SK-N-SH (cell line): ENCODE measurements around the gene TPCN2. TPM values are rescaled to one million over a fixed set of nuclear protein-coding genes. Genes with fewer than 3 reads are reported as not detected.

Experiments used
- CTCF ChIA-PET: fragments of 300-600, 350-600 bp; formaldehyde crosslinking; extraction: SDS; loops from one replicate; lab custom pipeline; 2021; lab: Yijun Ruan, JAX
- POLR2A ChIA-PET: fragments of 350-600 bp; sonication (Branson Sonifier 250); formaldehyde crosslinking; extraction: SDS; loops from one replicate; lab custom pipeline; 2020; ENCODE audit warnings: antibody characterized with exemption, inconsistent platforms; lab: Yijun Ruan, JAX
- DNase-seq: peaks from one replicate; pipeline ENCODE4 v3.0.0; 2012
- H2AFZ ChIP-seq: fragments of 200-600 bp; sonication (generic); 2 replicates; pipeline ENCODE4 v1.8.1; 2016; ENCODE audit warnings: antibody characterized with exemption, mild to moderate bottlenecking, low read depth
- H3F3A ChIP-seq: fragments of 200-600 bp; sonication (generic); replicated peaks from 2 replicates; pipeline ENCODE3; 2016; ENCODE audit warnings: antibody characterized with exemption, mild to moderate bottlenecking; ENCODE audit not compliant: insufficient read depth
- H3K27ac ChIP-seq, 2 experiments: fragments of 200-500 bp in 1 of 2; fragments of 200-600 bp in 1 of 2; sonication (Bioruptor generic) in 1 of 2; sonication (generic), shearing (Covaris generic) in 1 of 2; 2 replicates each; pipeline versions ENCODE4 v1.5.1 to v1.6.1; 2014 to 2016; ENCODE audit warnings: low read depth in 2 of 2, inconsistent platforms in 1 of 2, low read length in 1 of 2, mild to moderate bottlenecking in 1 of 2, mixed read lengths in 1 of 2
- H3K27me3 ChIP-seq: fragments of 200-600 bp; sonication (generic), shearing (Covaris generic); 2 replicates; pipeline ENCODE4 v1.6.1; 2016; ENCODE audit warnings: mixed run types; ENCODE audit not compliant: insufficient read depth
- H3K36me3 ChIP-seq, 2 experiments: fragments of 200-500 bp in 1 of 2; fragments of 200-600 bp in 1 of 2; sonication (Bioruptor generic) in 1 of 2; sonication (generic) in 1 of 2; replicated peaks in 1 of 2; 2 replicates each; pipeline versions ENCODE3 to v1.5.1; 2014 to 2016; ENCODE audit warnings: low read length in 1 of 2, mild to moderate bottlenecking in 1 of 2; ENCODE audit not compliant: insufficient read depth in 2 of 2, control insufficient read depth in 1 of 2
- H3K4me1 ChIP-seq, 2 experiments: fragments of 200-500 bp in 1 of 2; fragments of 200-600 bp in 1 of 2; sonication (Bioruptor generic) in 1 of 2; sonication (generic), shearing (Covaris generic) in 1 of 2; 2 replicates each; pipeline versions ENCODE4 v1.5.1 to v1.6.1; 2014 to 2016; ENCODE audit warnings: low read depth in 1 of 2, low read length in 1 of 2, mixed run types in 1 of 2; ENCODE audit not compliant: insufficient read depth in 2 of 2, control insufficient read depth in 1 of 2
- H3K4me2 ChIP-seq: fragments of 200-600 bp; sonication (generic), shearing (Covaris generic); 2 replicates; pipeline ENCODE4 v1.6.1; 2017; ENCODE audit warnings: mixed run types
- H3K4me3 ChIP-seq, 2 experiments: fragments of 200-500 bp in 1 of 2; fragments of 200-600 bp in 1 of 2; sonication (Bioruptor generic) in 1 of 2; sonication (generic), shearing (Covaris generic) in 1 of 2; 2 replicates each; pipeline versions ENCODE4 v1.5.1 to v1.8.1; 2014 to 2016; ENCODE audit warnings: low read depth in 2 of 2, inconsistent platforms in 1 of 2, low read length in 1 of 2, mild to moderate bottlenecking in 1 of 2, mixed read lengths in 1 of 2, moderate library complexity in 1 of 2
- H3K79me2 ChIP-seq: fragments of 200-600 bp; sonication (generic); 2 replicates; pipeline ENCODE4 v1.8.1; 2017; ENCODE audit warnings: mild to moderate bottlenecking; ENCODE audit not compliant: insufficient read depth
- H3K9ac ChIP-seq: fragments of 200-600 bp; sonication (generic); 2 replicates; pipeline ENCODE4 v1.6.1; 2017; ENCODE audit warnings: mixed run types
- H3K9me2 ChIP-seq: fragments of 200-600 bp; sonication (generic); 2 replicates; pipeline ENCODE4 v1.6.1; 2017; ENCODE audit warnings: mixed run types
- H3K9me3 ChIP-seq: fragments of 200-600 bp; sonication (generic); 2 replicates; pipeline ENCODE4 v1.6.1; 2017; ENCODE audit warnings: mixed run types, mild to moderate bottlenecking, moderate library complexity
- H4K20me1 ChIP-seq: fragments of 200-600 bp; sonication (generic); 2 replicates; pipeline ENCODE4 v1.6.1; 2017; ENCODE audit warnings: mild to moderate bottlenecking, mixed run types; ENCODE audit not compliant: insufficient read depth
- CHD2 ChIP-seq: fragments of 150-350 bp; IDR thresholded peaks from 2 replicates; pipeline ENCODE4 v1.6.1; 2018; ENCODE audit warnings: low read length; ENCODE audit not compliant: partially characterized antibody
- ELF1 ChIP-seq: IDR thresholded peaks from 2 replicates; pipeline ENCODE4 v1.4.0; 2012
- EP300 ChIP-seq, 2 experiments: IDR thresholded peaks; 2 replicates each; pipeline versions ENCODE4 v1.4.0 to v1.6.1; 2012; ENCODE audit warnings: borderline replicate concordance in 1 of 2, low read depth in 1 of 2, low read length in 1 of 2
- FOSL2 ChIP-seq: IDR thresholded peaks from 2 replicates; pipeline ENCODE4 v1.4.0; 2012; ENCODE audit warnings: low read depth, mild to moderate bottlenecking, moderate library complexity, borderline replicate concordance
- FOXM1 ChIP-seq: IDR thresholded peaks from 2 replicates; pipeline ENCODE4 v1.4.0; 2012; ENCODE audit warnings: low read depth, mild to moderate bottlenecking
- GABPA ChIP-seq: IDR thresholded peaks from 2 replicates; pipeline ENCODE4 v1.4.0; 2012; ENCODE audit warnings: low read depth, mild to moderate bottlenecking
- GATA2 ChIP-seq: sonication (generic); formaldehyde crosslinking; IDR thresholded peaks from 2 replicates; pipeline ENCODE4 v1.5.0; 2020; ENCODE audit warnings: mild to moderate bottlenecking, missing genetic modification reagents
- MAX ChIP-seq: IDR thresholded peaks from 2 replicates; pipeline ENCODE4 v1.4.0; 2012; ENCODE audit warnings: low read depth
- NFIC ChIP-seq: IDR thresholded peaks from 2 replicates; pipeline ENCODE4 v1.4.0; 2012; ENCODE audit warnings: borderline replicate concordance
- NRF1 ChIP-seq: IDR thresholded peaks from 2 replicates; pipeline ENCODE4 v1.6.1; 2012; ENCODE audit warnings: low read depth, mild to moderate bottlenecking, low read length
- POLR2AphosphoS5 ChIP-seq: IDR thresholded peaks from 2 replicates; pipeline ENCODE4 v1.6.1; 2012; ENCODE audit warnings: low read depth, low read length
- RCOR1 ChIP-seq: fragments of 150-350 bp; IDR thresholded peaks from 2 replicates; pipeline ENCODE4 v1.6.1; 2017; ENCODE audit warnings: antibody characterized with exemption, low read length
- RFX5 ChIP-seq: IDR thresholded peaks from 2 replicates; pipeline ENCODE4 v1.6.1; 2012; ENCODE audit warnings: mild to moderate bottlenecking, improper control_type of control experiment, low read length
- RXRA ChIP-seq: IDR thresholded peaks from 2 replicates; pipeline ENCODE4 v1.4.0; 2012; ENCODE audit warnings: low read depth, mild to moderate bottlenecking, borderline replicate concordance
- SMC3 ChIP-seq: IDR thresholded peaks from 2 replicates; pipeline ENCODE4 v1.6.1; 2012; ENCODE audit warnings: low read depth, low read length, improper control_type of control experiment
- TEAD4 ChIP-seq: IDR thresholded peaks from 2 replicates; pipeline ENCODE4 v1.4.0; 2012; ENCODE audit warnings: mild to moderate bottlenecking, borderline replicate concordance; ENCODE audit not compliant: insufficient read depth
- YY1 ChIP-seq: IDR thresholded peaks from 2 replicates; pipeline ENCODE4 v1.4.0; 2012; ENCODE audit warnings: low read depth, mild to moderate bottlenecking
- WGBS: methylation state at CpG from one replicate; pipeline ENCODE4 v1.1.6; 2017; ENCODE audit warnings: low lambda C conversion rate; 5-methylcytosine and 5-hydroxymethylcytosine counted together
- polyA plus RNA-seq, 3 experiments: library from polyadenylated mRNA; depleted of rRNA; stranded (reverse); fragments of >200 nt; gene quantifications; 2 replicates each; pipeline ENCODE4 v1.2.3, GENCODE V29; 2012
- TF ChIP-seq, protein P1 (sequence below): fragments of 150-350 bp; IDR thresholded peaks from 2 replicates; pipeline ENCODE4 v1.6.1; 2016; ENCODE audit warnings: mild to moderate bottlenecking, low read depth, low read length
- TF ChIP-seq, protein P2 (sequence below): fragments of 200-600 bp; sonication (generic); IDR thresholded peaks from 2 replicates; pipeline ENCODE4 v1.6.1; 2017; ENCODE audit warnings: antibody characterized with exemption, mild to moderate bottlenecking, moderate library complexity

TPCN2 gene
- polyA plus RNA-seq, 1 of the 3 experiments (the other 2 are of a cell fraction): 8.7 TPM

DNA sequence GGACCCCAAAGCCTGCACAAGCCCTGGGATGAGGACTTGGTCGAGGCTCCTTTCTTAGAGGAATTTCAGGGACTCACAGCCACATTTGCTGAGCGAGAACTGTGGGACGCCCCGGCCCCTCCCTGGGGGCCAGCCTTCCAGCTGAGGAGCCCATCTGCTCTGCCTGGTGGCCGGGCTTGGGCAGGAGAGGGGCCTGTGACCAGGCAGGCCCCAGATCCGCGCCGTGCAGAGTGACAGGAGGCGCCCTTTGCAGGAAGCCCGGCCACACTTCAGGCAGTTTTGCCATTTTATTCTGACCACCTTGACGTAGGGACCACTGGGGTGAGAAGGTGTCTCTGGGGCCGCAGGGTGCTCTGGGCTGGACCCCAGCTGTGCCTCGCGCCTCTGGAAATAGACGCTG is 35.6 kb downstream of the TPCN2 start:
- 91% methylated on average over 15 of the region's 15 CpGs for WGBS
- Histone ChIP-seq H2AFZ (no peak overlapping the region), H3K4me2 (no peak overlapping the region), H3K4me1 (peaks cover 0 to 15% of the 10 kb centered on the region in 2 experiments; a peak in 3 of 4 replicates), H3K79me2 (no peaks in the 10 kb centered on the region), H4K20me1 (peaks cover 6% of the 10 kb centered on the region), H3K4me3 (no peak overlapping the region)
- ChIA-PET POLR2A (no interaction called here), CTCF (no interaction called here)
- TF ChIP-seq TEAD4 (no peak), GATA2 (CRISPR knock-in tag) (no peak), FOSL2 (no peak), RCOR1 (no peak), POLR2AphosphoS5 (no peak), RXRA (no peak), NFIC (no peak), RFX5 (no peak), NRF1 (no peak), CHD2 (no peak), EP300 (IDR thresholded peaks at IDR 0.05; ENCODE audit: borderline replicate concordance in 1 of 2, low read depth in 1 of 2, low read length in 1 of 2) (no peak), YY1 (no peak), GABPA (no peak), FOXM1 (no peak), SMC3 (no peak), MAX (no peak), ELF1 (no peak)
- TF ChIP-seq, protein P1, sequence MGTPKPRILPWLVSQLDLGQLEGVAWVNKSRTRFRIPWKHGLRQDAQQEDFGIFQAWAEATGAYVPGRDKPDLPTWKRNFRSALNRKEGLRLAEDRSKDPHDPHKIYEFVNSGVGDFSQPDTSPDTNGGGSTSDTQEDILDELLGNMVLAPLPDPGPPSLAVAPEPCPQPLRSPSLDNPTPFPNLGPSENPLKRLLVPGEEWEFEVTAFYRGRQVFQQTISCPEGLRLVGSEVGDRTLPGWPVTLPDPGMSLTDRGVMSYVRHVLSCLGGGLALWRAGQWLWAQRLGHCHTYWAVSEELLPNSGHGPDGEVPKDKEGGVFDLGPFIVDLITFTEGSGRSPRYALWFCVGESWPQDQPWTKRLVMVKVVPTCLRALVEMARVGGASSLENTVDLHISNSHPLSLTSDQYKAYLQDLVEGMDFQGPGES: no peak
- TF ChIP-seq, protein P2, sequence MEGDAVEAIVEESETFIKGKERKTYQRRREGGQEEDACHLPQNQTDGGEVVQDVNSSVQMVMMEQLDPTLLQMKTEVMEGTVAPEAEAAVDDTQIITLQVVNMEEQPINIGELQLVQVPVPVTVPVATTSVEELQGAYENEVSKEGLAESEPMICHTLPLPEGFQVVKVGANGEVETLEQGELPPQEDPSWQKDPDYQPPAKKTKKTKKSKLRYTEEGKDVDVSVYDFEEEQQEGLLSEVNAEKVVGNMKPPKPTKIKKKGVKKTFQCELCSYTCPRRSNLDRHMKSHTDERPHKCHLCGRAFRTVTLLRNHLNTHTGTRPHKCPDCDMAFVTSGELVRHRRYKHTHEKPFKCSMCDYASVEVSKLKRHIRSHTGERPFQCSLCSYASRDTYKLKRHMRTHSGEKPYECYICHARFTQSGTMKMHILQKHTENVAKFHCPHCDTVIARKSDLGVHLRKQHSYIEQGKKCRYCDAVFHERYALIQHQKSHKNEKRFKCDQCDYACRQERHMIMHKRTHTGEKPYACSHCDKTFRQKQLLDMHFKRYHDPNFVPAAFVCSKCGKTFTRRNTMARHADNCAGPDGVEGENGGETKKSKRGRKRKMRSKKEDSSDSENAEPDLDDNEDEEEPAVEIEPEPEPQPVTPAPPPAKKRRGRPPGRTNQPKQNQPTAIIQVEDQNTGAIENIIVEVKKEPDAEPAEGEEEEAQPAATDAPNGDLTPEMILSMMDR: no peak
- TF ChIP-seq, all 33 proteins: peak for 0
- H3K27ac ChIP-seq: no peak overlapping the region
- no peaks in the 10 kb centered on the region for H3K27me3 ChIP-seq
- H3K9ac ChIP-seq: no peak overlapping the region
- DNase-seq: no peak
- peaks cover 6% of the 10 kb centered on the region for H3F3A ChIP-seq
- no peaks in the 10 kb centered on the region for H3K9me2 ChIP-seq
- H3K9me3 ChIP-seq: no peaks in the 10 kb centered on the region
- H3K36me3 ChIP-seq: peaks cover 0 to 20% of the 10 kb centered on the region in 2 experiments
